Measurements from ENCODE around the gene SORBS2.

DNA sequence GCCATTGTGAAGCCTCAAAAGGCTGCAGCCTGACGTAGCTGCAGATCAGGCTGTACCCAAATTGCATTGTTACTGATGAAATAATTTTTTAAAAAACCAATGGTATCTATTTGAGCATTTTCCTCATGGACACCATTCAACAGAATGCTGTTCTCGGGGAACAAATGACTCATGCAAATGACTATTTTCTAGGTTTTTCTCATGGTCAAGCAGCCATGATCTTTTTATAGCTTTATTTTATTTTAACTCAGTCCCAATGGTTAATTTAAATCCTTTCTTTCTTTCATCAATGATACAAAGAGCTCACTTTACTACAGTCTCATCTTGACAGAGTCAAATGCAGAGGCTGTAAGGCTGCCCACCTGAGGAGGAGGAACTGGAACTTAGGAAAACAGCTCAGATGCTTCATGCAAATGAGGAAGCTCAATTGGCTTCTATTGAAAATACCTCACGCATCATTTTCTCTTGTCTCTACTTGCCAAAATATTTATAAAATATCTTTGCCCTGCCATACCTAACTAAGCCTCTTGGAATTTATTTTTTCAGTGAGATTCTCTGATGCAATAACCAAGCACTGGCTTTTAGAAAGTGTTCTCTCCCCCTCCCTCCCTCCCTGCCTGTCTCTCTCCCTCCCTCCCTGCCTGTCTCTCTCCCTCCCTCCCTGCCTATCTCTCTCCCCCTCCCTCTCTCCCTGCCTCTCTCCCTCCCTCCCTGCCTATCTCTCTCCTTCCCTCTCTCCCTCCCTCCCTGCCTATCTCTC lies 81.0 kb downstream of the SORBS2 start:
- TF ChIP-seq POLR2AphosphoS5 (IDR thresholded peaks at IDR 0.05) (peak; percentile 65), CTCF (IDR thresholded peaks at IDR 0.05) (peak in 3 of 4 experiments; percentile 29 to 48 (median 47))

Measured in gastroesophageal sphincter (tissue), 3 donors.